Ectodermal cell (in vitro differentiated cells): ENCODE measurements around the gene SHROOM3.
A peak's percentile ranks its signal among the peaks of the same experiment; 100 is the strongest.

Source experiments
- H3K27ac ChIP-seq: 2 replicates; pipeline ENCODE4 v1.7.0; 2013; ENCODE audit warnings: mild to moderate bottlenecking, low read depth, low read length; ENCODE audit not compliant: insufficient read depth, poor library complexity, severe bottlenecking
- H3K27me3 ChIP-seq: 2 replicates; pipeline ENCODE4 v1.7.0; 2013; ENCODE audit warnings: mild to moderate bottlenecking, low read length; ENCODE audit not compliant: insufficient read depth, control insufficient read depth, poor library complexity, severe bottlenecking
- H3K36me3 ChIP-seq: one replicate; pipeline ENCODE4 v1.7.0; 2013; ENCODE audit warnings: low read length; ENCODE audit not compliant: control insufficient read depth, insufficient read depth
- H3K4me1 ChIP-seq: one replicate; pipeline ENCODE4 v1.7.0; 2013; ENCODE audit warnings: low read length; ENCODE audit not compliant: control insufficient read depth, insufficient read depth
- H3K4me3 ChIP-seq: 2 replicates; pipeline ENCODE4 v1.7.0; 2013; ENCODE audit warnings: low read depth, low read length, control low read depth; ENCODE audit not compliant: insufficient read depth
- H3K9me3 ChIP-seq: 2 replicates; pipeline ENCODE4 v1.7.0; 2013; ENCODE audit warnings: mild to moderate bottlenecking, low read length, moderate library complexity; ENCODE audit not compliant: control insufficient read depth
- WGBS, 2 experiments: methylation state at CpG; one replicate each; pipeline ENCODE4 v1.1.7; 2013; ENCODE audit warnings: missing lambda C conversion rate in 2 of 2; 5-methylcytosine and 5-hydroxymethylcytosine counted together

Gene SHROOM3

GRCh38 chr4:76546759-76547742, 112.0 kb downstream of the SHROOM3 start:
- H3K4me1 ChIP-seq = peaks cover 43% of the 10 kb centered on the region
- 71 to 76% methylated on average over 13 to 14 of the region's 14 CpGs for WGBS, 2 experiments
- no peaks in the 10 kb centered on the region for H3K27me3 ChIP-seq
- no peak overlapping the region for H3K4me3 ChIP-seq
- H3K27ac ChIP-seq = peak overlapping the region; percentile 72
- no peaks in the 10 kb centered on the region for H3K9me3 ChIP-seq
- H3K36me3 ChIP-seq = no peaks in the 10 kb centered on the region

- no peaks in the 10 kb centered on the region for H3K36me3 ChIP-seq
- no peak overlapping the region for H3K27ac ChIP-seq
- H3K4me1 ChIP-seq = peaks cover 43% of the 10 kb centered on the region
- no peaks in the 10 kb centered on the region for H3K27me3 ChIP-seq
- 93 to 96% methylated on average over 7 of the region's 7 CpGs for WGBS, 2 experiments
- H3K9me3 ChIP-seq = no peaks in the 10 kb centered on the region
- no peak overlapping the region for H3K4me3 ChIP-seq
Observed at GRCh38 chr4:76548704-76549103, 113.7 kb downstream of the SHROOM3 start.

GRCh38 chr4:76549765-76550164, 114.7 kb downstream of the SHROOM3 start:
- H3K27me3 ChIP-seq = no peaks in the 10 kb centered on the region
- WGBS, 2 experiments = 100% methylated on average over 1 of the region's 1 CpG; no CpG with 5 or more reads in 1 of the 2 experiments
- no peaks in the 10 kb centered on the region for H3K36me3 ChIP-seq
- H3K9me3 ChIP-seq = no peaks in the 10 kb centered on the region
- no peak overlapping the region for H3K27ac ChIP-seq
- H3K4me3 ChIP-seq = no peak overlapping the region
- H3K4me1 ChIP-seq = peaks cover 38% of the 10 kb centered on the region

GRCh38 chr4:76550966-76551780, 116.1 kb downstream of the SHROOM3 start:
- Histone ChIP-seq H3K27me3 (no peaks in the 10 kb centered on the region), H3K4me1 (peaks cover 25% of the 10 kb centered on the region), H3K27ac (no peak overlapping the region), H3K36me3 (peaks cover 3% of the 10 kb centered on the region), H3K4me3 (no peak overlapping the region), H3K9me3 (no peaks in the 10 kb centered on the region)
- 89 to 90% methylated on average over 6 to 8 of the region's 8 CpGs for WGBS, 2 experiments

- Histone ChIP-seq H3K9me3 (no peaks in the 10 kb centered on the region), H3K27ac (no peak overlapping the region), H3K27me3 (no peaks in the 10 kb centered on the region), H3K4me1 (peaks cover 20% of the 10 kb centered on the region), H3K36me3 (peaks cover 3% of the 10 kb centered on the region), H3K4me3 (no peak overlapping the region)
- 92 to 93% methylated on average over 10 of the region's 10 CpGs for WGBS, 2 experiments
Observed at GRCh38 chr4:76554630-76555029, 119.6 kb downstream of the SHROOM3 start.

GRCh38 chr4:76556452-76556851, 121.4 kb downstream of the SHROOM3 start:
- H3K4me3 ChIP-seq = no peak overlapping the region
- H3K4me1 ChIP-seq = peaks cover 24% of the 10 kb centered on the region
- H3K27ac ChIP-seq = no peak overlapping the region
- WGBS, 2 experiments = 89 to 100% methylated on average over 1 of the region's 1 CpG
- peaks cover 3% of the 10 kb centered on the region for H3K36me3 ChIP-seq
- H3K27me3 ChIP-seq = no peaks in the 10 kb centered on the region
- H3K9me3 ChIP-seq = no peaks in the 10 kb centered on the region

GRCh38 chr4:76558396-76559235, 123.6 kb downstream of the SHROOM3 start:
- Histone ChIP-seq H3K9me3 (no peaks in the 10 kb centered on the region), H3K4me3 (no peak overlapping the region), H3K27me3 (no peaks in the 10 kb centered on the region), H3K36me3 (peaks cover 3% of the 10 kb centered on the region), H3K4me1 (peaks cover 25% of the 10 kb centered on the region), H3K27ac (peak overlapping the region; percentile 64)
- WGBS, 2 experiments = 5 to 11% methylated on average over 5 of the region's 5 CpGs

GRCh38 chr4:76559236-76560071, 124.4 kb downstream of the SHROOM3 start:
- WGBS, 2 experiments = 49 to 51% methylated on average over 11 to 12 of the region's 13 CpGs
- H3K4me3 ChIP-seq = no peak overlapping the region
- no peaks in the 10 kb centered on the region for H3K9me3 ChIP-seq
- H3K4me1 ChIP-seq = peaks cover 27% of the 10 kb centered on the region
- H3K27ac ChIP-seq = peak overlapping the region; percentile 64
- peaks cover 3% of the 10 kb centered on the region for H3K36me3 ChIP-seq
- no peaks in the 10 kb centered on the region for H3K27me3 ChIP-seq

- no peaks in the 10 kb centered on the region for H3K9me3 ChIP-seq
- H3K4me1 ChIP-seq = peaks cover 27% of the 10 kb centered on the region
- H3K4me3 ChIP-seq = no peak overlapping the region
- H3K36me3 ChIP-seq = no peaks in the 10 kb centered on the region
- H3K27me3 ChIP-seq = no peaks in the 10 kb centered on the region
- H3K27ac ChIP-seq = no peak overlapping the region
- WGBS, 2 experiments = 94 to 100% methylated on average over 2 of the region's 2 CpGs
Observed at GRCh38 chr4:76562161-76562560, 127.1 kb downstream of the SHROOM3 start.
